ENCODE measurements around the gene SORL1-AS1.

Gene SORL1-AS1

DNA sequence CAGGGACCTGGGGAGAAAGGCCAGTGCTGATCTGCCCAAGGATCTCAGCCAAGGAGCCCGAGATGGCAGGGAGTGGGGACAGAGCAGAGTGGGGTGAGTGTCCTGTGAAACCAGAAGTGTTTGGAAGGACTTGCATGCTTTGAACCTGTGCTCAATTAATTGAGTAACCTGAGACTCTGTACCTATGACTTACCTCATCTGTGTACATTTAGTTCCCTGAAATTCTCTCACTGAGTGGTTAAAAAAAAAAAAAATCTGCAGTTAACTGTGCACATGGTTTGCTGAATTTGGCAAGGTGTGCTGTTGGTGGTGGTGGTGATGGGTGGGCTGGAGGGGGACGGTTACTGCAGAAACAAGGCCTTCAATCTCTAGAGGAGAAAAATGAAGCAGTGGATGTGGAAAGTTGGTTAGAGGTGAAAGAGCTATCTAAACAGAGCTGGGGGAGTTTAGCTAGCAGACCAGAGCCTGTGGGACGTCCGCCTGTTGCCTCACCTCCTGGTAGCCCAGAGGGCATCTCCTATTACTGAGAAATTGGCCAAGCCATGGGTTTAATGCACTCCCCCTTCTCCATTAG, 8.3 kb upstream of the SORL1-AS1 start:
- no peak for DNase-seq
- POLR2A ChIA-PET, result interaction anchor here (0.7 to 12.2 kb wide), 3 partner anchors 11 to 110 kb away, joined by 3 to 385 read pairs (median 3); partner anchors contain the start of genes SORL1 and SORL1-AS1
- Mint-ChIP-seq H3K27me3 (no peaks in the 10 kb centered on the region), H3K27ac (peak overlapping the region; percentile 78 to 99 (median 95)), H3K4me3 (peak overlapping the region in 9 of 10 donors; percentile 9 to 97 (median 79)), H3K36me3 (peaks cover 0 to 28% (median 16%) of the 10 kb centered on the region in 3 donors), H3K9me3 (no peaks in the 10 kb centered on the region), H3K4me1 (peaks cover 68 to 100% (median 100%) of the 10 kb centered on the region in 4 donors)
- ATAC-seq, result no peak

DNA sequence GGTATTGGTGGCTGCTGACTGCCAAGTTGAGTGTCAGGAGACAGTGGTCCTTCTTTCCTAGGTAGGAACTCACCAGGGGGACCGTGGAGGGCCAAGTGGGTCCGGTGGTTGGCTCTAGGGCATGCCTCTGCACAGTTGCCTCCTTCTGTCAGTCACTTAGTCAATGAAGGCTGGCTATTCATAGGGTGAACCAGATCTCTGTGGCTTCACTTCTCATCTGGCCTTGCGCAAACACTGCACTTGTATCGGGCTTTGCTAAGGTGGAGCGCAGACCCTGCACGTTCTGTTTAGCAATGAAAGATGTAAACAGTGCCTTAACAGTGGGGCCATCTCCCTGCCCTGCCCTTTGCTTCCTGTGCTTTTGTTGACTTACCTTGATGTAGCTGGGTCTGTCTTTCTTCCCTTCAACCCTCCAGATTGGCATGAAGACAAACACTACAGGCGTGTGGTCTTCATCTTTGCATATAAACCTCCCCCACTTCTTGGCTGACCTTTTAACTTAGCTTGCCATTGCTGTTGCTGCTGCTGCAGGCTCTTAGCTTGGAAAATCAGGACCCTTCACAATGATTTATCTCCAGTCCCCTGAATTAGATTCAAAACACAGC, 6.7 kb upstream of the SORL1-AS1 start:
- no peaks in the 10 kb centered on the region for H3K9me3 Mint-ChIP-seq
- peak; percentile 55 to 65 for ATAC-seq
- peak overlapping the region; percentile 78 to 99 (median 94) for H3K27ac Mint-ChIP-seq
- POLR2A ChIA-PET, result interaction anchor here (0.6 to 12.2 kb wide), 10 partner anchors 8 to 1612 kb away, joined by 3 to 385 read pairs (median 4); partner anchors contain the start of genes SORL1 and SORL1-AS1
- H3K4me1 Mint-ChIP-seq, result peaks cover 67 to 100% (median 99%) of the 10 kb centered on the region in 4 donors
- DNase-seq, result peak in 6 of 10 donors; percentile 24 to 71 (median 53)
- peaks cover 0 to 38% (median 17%) of the 10 kb centered on the region in 3 donors for H3K36me3 Mint-ChIP-seq
- H3K27me3 Mint-ChIP-seq, result no peaks in the 10 kb centered on the region
- peak overlapping the region; percentile 59 to 97 (median 71) for H3K4me3 Mint-ChIP-seq

GRCh38 chr11:121458551-121458950, 5.8 kb upstream of the SORL1-AS1 start:
- DNase-seq (no peak), ATAC-seq (no peak)
- POLR2A ChIA-PET, result interaction anchor here (1.2 to 12.2 kb wide), 3 partner anchors 9 to 14 kb away, joined by 3 to 385 read pairs (median 63); partner anchors contain the start of genes SORL1 and SORL1-AS1
- Mint-ChIP-seq H3K27ac (peak overlapping the region; percentile 68 to 99 (median 94)), H3K4me3 (peak overlapping the region; percentile 6 to 97 (median 69)), H3K9me3 (no peaks in the 10 kb centered on the region), H3K4me1 (peaks cover 70 to 100% (median 99%) of the 10 kb centered on the region in 4 donors), H3K36me3 (peaks cover 0 to 46% (median 17%) of the 10 kb centered on the region in 3 donors), H3K27me3 (no peaks in the 10 kb centered on the region)

DNA sequence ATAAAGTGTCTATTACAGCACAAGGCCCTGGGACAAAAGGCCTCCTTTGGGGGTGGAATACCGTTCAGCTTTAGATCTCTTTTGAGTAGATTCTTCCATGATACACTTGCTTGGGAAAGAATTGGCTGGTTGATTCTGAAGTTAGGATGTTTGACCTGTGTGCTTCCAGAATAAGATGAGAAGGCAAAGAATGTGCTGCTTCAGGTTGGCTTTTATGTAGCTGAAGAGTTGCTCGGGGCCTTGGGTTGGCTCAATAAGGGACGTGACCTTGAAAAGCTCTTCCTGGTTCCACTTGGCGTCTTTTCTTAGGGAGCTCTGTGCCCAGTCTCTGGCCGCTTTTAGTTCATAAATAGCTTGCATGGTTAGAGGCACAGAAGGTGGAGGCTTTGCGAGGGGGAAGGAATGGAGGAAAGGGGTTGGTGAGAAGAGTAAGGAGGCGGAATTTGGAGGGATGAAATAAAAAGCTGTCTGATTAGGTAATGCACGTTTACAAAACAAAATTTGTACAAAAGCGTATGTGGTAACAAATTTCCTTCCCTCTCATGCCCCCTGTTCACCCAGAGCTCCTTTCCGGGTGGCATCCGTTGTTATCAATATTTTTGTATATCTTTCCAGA, 4.2 kb upstream of the SORL1-AS1 start:
- Mint-ChIP-seq H3K36me3 (peaks cover 8 to 49% (median 23%) of the 10 kb centered on the region in 3 donors), H3K4me3 (peak overlapping the region; percentile 27 to 100 (median 78)), H3K27ac (peak overlapping the region; percentile 78 to 99 (median 96)), H3K9me3 (no peaks in the 10 kb centered on the region), H3K27me3 (no peaks in the 10 kb centered on the region), H3K4me1 (peaks cover 60 to 94% (median 91%) of the 10 kb centered on the region in 4 donors)
- POLR2A ChIA-PET, result interaction anchor here (0.5 to 6.7 kb wide), 9 partner anchors 10 to 165 kb away, joined by 3 to 63 read pairs (median 4); partner anchors contain the start of gene SC5D
- DNase-seq (no peak), ATAC-seq (no peak)

DNA sequence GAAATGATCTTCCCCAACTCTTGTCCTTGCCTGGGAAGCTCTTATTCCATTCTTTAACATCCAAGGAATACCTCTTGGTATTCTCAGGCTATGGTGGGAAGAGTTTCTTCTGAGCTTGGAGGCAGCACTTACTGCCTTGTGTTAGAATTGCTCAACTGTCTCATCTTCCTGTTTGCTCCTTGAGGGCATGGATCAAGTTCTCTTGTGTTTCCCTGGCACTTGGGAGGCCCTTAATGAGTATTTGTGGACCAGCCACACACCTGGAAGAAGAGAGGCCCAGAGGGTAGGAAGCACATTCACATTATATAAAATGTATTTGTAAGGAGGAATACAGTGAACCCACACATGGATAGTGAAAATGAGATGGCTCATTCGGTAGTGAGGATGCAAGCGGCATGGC, 3.4 kb upstream of the SORL1-AS1 start:
- peak overlapping the region; percentile 47 to 100 (median 94) for H3K4me3 Mint-ChIP-seq
- POLR2A ChIA-PET, result interaction anchor here (0.8 to 6.7 kb wide), 7 partner anchors 9 to 164 kb away, joined by 3 to 63 read pairs (median 5); partner anchors contain the start of gene SC5D
- H3K27me3 Mint-ChIP-seq, result no peaks in the 10 kb centered on the region
- no peak for ATAC-seq
- H3K27ac Mint-ChIP-seq, result peak overlapping the region; percentile 78 to 99 (median 96)
- H3K9me3 Mint-ChIP-seq, result no peaks in the 10 kb centered on the region
- no peak for DNase-seq
- peaks cover 58 to 90% (median 87%) of the 10 kb centered on the region in 4 donors for H3K4me1 Mint-ChIP-seq
- peaks cover 8 to 49% (median 23%) of the 10 kb centered on the region in 3 donors for H3K36me3 Mint-ChIP-seq

GRCh38 chr11:121455115-121455514, 2.3 kb upstream of the SORL1-AS1 start:
- POLR2A ChIA-PET, result interaction anchor here (1.5 to 6.7 kb wide), 2 partner anchors 12 to 163 kb away, joined by 6 to 63 read pairs; partner anchors contain the start of gene SC5D
- peaks cover 8 to 46% (median 23%) of the 10 kb centered on the region in 3 donors for H3K36me3 Mint-ChIP-seq
- peak overlapping the region; percentile 92 to 99 (median 97) for H3K27ac Mint-ChIP-seq
- no peaks in the 10 kb centered on the region for H3K9me3 Mint-ChIP-seq
- peak overlapping the region; percentile 93 to 100 (median 97) for H3K4me3 Mint-ChIP-seq
- no peak for ATAC-seq
- DNase-seq, result no peak
- H3K27me3 Mint-ChIP-seq, result no peaks in the 10 kb centered on the region
- peaks cover 57 to 90% (median 86%) of the 10 kb centered on the region in 4 donors for H3K4me1 Mint-ChIP-seq

GRCh38 chr11:121453589-121454299, 977 bp upstream of the SORL1-AS1 start:
- DNase-seq, result no peak
- Mint-ChIP-seq H3K27ac (peak overlapping the region; percentile 92 to 99 (median 97)), H3K9me3 (no peaks in the 10 kb centered on the region), H3K27me3 (no peaks in the 10 kb centered on the region), H3K4me3 (peak overlapping the region; percentile 93 to 100 (median 97)), H3K36me3 (peaks cover 8 to 41% (median 23%) of the 10 kb centered on the region in 3 donors), H3K4me1 (peaks cover 54 to 90% (median 86%) of the 10 kb centered on the region in 4 donors)
- ATAC-seq, result no peak
- POLR2A ChIA-PET, result interaction anchor here (0.9 to 6.7 kb wide), 4 partner anchors 9 to 161 kb away, joined by 5 to 63 read pairs (median 6); partner anchors contain the start of gene SC5D

GRCh38 chr11:121451986-121452608, 670 bp downstream of the SORL1-AS1 start, which contains the start of gene SORL1:
TSS of gene SORL1 (plus strand) at chr11:121452314. CDS start at chr11:121452332, 18 bp downstream.
- H3K27me3 Mint-ChIP-seq, result no peaks in the 10 kb centered on the region
- H3K27ac Mint-ChIP-seq, result peak within 1 kb of the TSS; percentile 94 to 99 (median 97)
- peak; percentile 60 to 84 (median 74) for DNase-seq
- peak within 1 kb of the TSS; percentile 93 to 100 (median 97) for H3K4me3 Mint-ChIP-seq
- POLR2A ChIA-PET, result interaction anchor here (0.5 to 13.8 kb wide), 31 partner anchors 10 to 1108 kb away, joined by 3 to 385 read pairs (median 6); partner anchors contain the start of gene SC5D
- ATAC-seq, result peak; percentile 59 to 65
- peaks cover 14 to 34% (median 30%) of the 10 kb centered on the region in 3 donors for H3K36me3 Mint-ChIP-seq
- peaks cover 54 to 90% (median 86%) of the 10 kb centered on the region in 4 donors for H3K4me1 Mint-ChIP-seq
- peaks cover 0 to 3% (median 0%) of the 10 kb centered on the region in 9 donors for H3K9me3 Mint-ChIP-seq

GRCh38 chr11:121451178-121451985, 1.4 kb downstream of the SORL1-AS1 start:
- Mint-ChIP-seq H3K36me3 (peaks cover 14 to 36% (median 25%) of the 10 kb centered on the region in 3 donors), H3K4me1 (peaks cover 50 to 90% (median 86%) of the 10 kb centered on the region in 4 donors), H3K27ac (peak overlapping the region; percentile 89 to 98 (median 96)), H3K27me3 (no peaks in the 10 kb centered on the region), H3K4me3 (peak overlapping the region; percentile 74 to 100 (median 93)), H3K9me3 (peaks cover 0 to 3% (median 0%) of the 10 kb centered on the region in 9 donors)
- peak; percentile 12 to 43 for ATAC-seq
- POLR2A ChIA-PET, result interaction anchor here (0.5 to 13.8 kb wide), 34 partner anchors 10 to 1611 kb away, joined by 3 to 385 read pairs (median 6); partner anchors contain the start of genes HSPA8 and SC5D
- peak in 7 of 10 donors; percentile 18 to 71 (median 58) for DNase-seq

GRCh38 chr11:121450401-121450800, 2.4 kb downstream of the SORL1-AS1 start:
- DNase-seq, result peak in 3 of 10 donors; percentile 26 to 51 (median 44)
- H3K36me3 Mint-ChIP-seq, result peaks cover 21 to 38% (median 22%) of the 10 kb centered on the region in 3 donors
- peaks cover 0 to 3% (median 0%) of the 10 kb centered on the region in 9 donors for H3K9me3 Mint-ChIP-seq
- POLR2A ChIA-PET, result interaction anchor here (1.0 to 13.8 kb wide), 25 partner anchors 9 to 1612 kb away, joined by 3 to 385 read pairs (median 9); partner anchors contain the start of genes HSPA8 and SC5D
- H3K27me3 Mint-ChIP-seq, result no peaks in the 10 kb centered on the region
- peak overlapping the region; percentile 89 to 98 (median 96) for H3K27ac Mint-ChIP-seq
- ATAC-seq, result no peak
- H3K4me3 Mint-ChIP-seq, result peak overlapping the region; percentile 74 to 100 (median 93)
- H3K4me1 Mint-ChIP-seq, result peaks cover 53 to 91% (median 86%) of the 10 kb centered on the region in 4 donors
